Coronary artery (tissue), 2 donors: ENCODE measurements around the gene PIK3C3.

Experiments used
- DNase-seq: peaks from one replicate; pipeline ENCODE4 v3.0.0-alpha.2; 2017; ENCODE audit warnings: low spot score
- H3K27ac ChIP-seq, 2 donors: fragments of 200-600 bp; sonication (generic); one replicate each; pipeline ENCODE4 v1.5.1; 2016 to 2019
- H3K4me3 ChIP-seq: fragments of 200-600 bp; sonication (generic); 2 replicates; pipeline ENCODE4 v1.5.1; 2016; ENCODE audit warnings: mild to moderate bottlenecking, moderate library complexity
- TF ChIP-seq, protein P1 (sequence below): fragments of 200-600 bp; sonication (generic); IDR thresholded peaks from one replicate; pipeline ENCODE4 v1.5.1; 2019; ENCODE audit warnings: antibody characterized with exemption

PIK3C3 gene

DNA sequence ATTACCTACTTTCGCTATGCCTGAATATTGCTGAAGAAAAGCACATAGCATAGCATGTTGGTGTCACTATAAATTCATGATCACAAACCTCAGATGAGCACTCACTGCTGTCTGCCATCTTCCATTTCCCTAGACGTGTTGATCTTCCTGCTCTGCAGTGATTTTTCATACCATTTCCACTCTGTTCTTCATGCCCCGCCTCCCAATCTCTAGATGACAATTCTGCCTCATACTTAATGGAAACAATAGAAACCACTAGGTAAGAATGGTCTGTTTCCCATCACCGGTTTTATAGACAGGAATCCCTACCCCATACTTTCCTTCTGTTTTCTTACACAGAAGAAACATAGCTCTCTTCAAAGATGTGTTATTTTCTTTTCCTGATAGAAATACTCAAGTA is 63.8 kb downstream of the PIK3C3 start:
- TF ChIP-seq, protein P1, sequence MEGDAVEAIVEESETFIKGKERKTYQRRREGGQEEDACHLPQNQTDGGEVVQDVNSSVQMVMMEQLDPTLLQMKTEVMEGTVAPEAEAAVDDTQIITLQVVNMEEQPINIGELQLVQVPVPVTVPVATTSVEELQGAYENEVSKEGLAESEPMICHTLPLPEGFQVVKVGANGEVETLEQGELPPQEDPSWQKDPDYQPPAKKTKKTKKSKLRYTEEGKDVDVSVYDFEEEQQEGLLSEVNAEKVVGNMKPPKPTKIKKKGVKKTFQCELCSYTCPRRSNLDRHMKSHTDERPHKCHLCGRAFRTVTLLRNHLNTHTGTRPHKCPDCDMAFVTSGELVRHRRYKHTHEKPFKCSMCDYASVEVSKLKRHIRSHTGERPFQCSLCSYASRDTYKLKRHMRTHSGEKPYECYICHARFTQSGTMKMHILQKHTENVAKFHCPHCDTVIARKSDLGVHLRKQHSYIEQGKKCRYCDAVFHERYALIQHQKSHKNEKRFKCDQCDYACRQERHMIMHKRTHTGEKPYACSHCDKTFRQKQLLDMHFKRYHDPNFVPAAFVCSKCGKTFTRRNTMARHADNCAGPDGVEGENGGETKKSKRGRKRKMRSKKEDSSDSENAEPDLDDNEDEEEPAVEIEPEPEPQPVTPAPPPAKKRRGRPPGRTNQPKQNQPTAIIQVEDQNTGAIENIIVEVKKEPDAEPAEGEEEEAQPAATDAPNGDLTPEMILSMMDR, result no peak
- DNase-seq, result no peak
- H3K27ac ChIP-seq, result no peak overlapping the region
- H3K4me3 ChIP-seq, result no peak overlapping the region

GRCh38 chr18:42024131-42024530 is 69.1 kb downstream of the PIK3C3 start:
- TF ChIP-seq, protein P1, result no peak
- Histone ChIP-seq H3K27ac (no peak overlapping the region), H3K4me3 (no peak overlapping the region)
- no peak for DNase-seq

DNA sequence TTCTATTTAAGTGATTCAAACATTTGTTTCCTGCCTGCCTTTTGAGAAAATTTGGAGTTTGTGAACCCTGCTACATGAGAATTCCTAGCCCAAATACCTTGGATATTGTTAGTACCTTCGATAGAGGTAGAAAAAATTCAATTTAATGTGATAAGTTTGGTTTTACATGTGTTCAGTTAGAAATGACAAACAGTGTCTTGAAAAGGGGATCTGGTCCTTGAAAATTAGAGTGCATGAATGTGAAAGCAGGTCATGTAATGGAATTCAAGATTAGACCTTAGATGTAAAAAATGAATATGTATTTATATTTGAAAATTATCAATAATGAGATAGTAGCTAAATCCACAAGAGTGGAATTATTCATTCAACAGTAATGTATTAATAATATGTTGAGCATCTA is 70.5 kb downstream of the PIK3C3 start:
- TF ChIP-seq, protein P1, result no peak
- no peak overlapping the region for H3K4me3 ChIP-seq
- H3K27ac ChIP-seq, result no peak overlapping the region
- no peak for DNase-seq

GRCh38 chr18:42025974-42026625 is 71.1 kb downstream of the PIK3C3 start:
- DNase-seq, result no peak
- H3K4me3 ChIP-seq, result no peak overlapping the region
- TF ChIP-seq, protein P1, result no peak
- no peak overlapping the region for H3K27ac ChIP-seq

DNA sequence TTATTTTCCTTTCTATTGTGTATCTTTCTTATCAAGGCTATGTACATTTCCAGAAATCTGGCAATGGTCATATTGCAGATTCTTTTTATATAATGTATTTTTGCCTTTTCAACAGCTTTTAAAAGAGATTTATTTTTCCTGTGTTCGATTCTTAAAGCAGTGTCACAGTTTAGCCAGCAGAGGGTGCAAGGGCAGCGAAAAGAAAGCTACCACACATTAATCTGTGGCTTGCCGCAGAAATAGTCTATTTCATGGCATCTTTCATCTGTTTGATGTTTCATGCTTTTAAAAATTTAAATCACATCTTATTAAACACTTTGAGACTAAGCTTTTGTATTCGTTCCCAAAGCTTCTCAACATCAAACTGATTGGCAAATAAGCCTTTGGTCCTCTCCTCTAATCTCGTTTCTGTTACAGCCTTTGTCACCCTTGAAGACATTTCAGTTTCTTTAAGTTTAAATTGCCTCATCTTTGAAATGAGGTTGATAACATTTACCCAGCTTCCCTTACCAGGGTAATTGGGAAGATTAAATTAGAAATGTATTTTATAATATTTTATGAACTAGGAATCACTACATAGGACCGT is 73.3 kb downstream of the PIK3C3 start:
- H3K4me3 ChIP-seq, result no peak overlapping the region
- DNase-seq, result no peak
- TF ChIP-seq, protein P1, result peak; percentile 43
- no peak overlapping the region for H3K27ac ChIP-seq

DNA sequence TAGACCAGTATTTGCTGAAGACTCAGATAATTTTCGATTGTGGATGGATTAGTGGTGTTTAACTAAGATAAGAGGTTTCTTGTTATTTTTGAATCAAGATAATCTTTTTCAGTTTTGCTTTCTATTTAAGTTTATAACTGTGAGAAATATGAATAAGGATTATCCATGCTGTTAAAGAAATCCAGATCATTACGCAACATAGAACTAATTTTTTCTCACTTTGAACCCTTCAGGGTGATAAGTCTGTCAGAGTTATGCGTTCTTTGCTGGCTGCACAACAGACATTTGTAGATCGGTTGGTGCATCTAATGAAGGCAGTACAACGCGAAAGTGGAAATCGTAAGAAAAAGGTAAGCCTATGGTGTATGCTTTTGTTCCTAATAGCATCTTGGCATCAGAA is 74.1 kb downstream of the PIK3C3 start:
- Histone ChIP-seq H3K27ac (no peak overlapping the region), H3K4me3 (no peak overlapping the region)
- no peak for DNase-seq
- TF ChIP-seq, protein P1, result no peak

GRCh38 chr18:42030586-42031182 is 75.7 kb downstream of the PIK3C3 start:
- TF ChIP-seq, protein P1, result no peak
- H3K27ac ChIP-seq, result no peak overlapping the region
- no peak overlapping the region for H3K4me3 ChIP-seq
- DNase-seq, result no peak
